Activated gamma-delta T cell treated with anti-CD3 and anti-CD28 coated beads, Interleukin-2, amount 50 U/mL, for 16 hours (primary cell): ENCODE data around the gene LGALS1.
A peak's percentile ranks its signal among the peaks of the same experiment; 100 is the strongest.
"Not testable (repeated sequence)": the region's sequence is repeated elsewhere in the genome, so short reads cannot be mapped to it uniquely, and the experiment has no call there.

Source experiments
- DNase-seq: peaks from one replicate; pipeline ENCODE4 v3.0.0-alpha.2; 2020; ENCODE audit warnings: low read depth

LGALS1 gene

GRCh38 chr22:37639070-37639760 lies 36.2 kb upstream of the LGALS1 start, which contains the start of gene SH3BP1:
TSS of gene SH3BP1 (plus strand) at chr22:37639669. CDS start at chr22:37639788, 119 bp downstream.
- peak; percentile 41 for DNase-seq

- DNase-seq = no peak
Observed at GRCh38 chr22:37639771-37640590, 35.5 kb upstream of the LGALS1 start.

GRCh38 chr22:37640591-37641560 lies 34.6 kb upstream of the LGALS1 start:
- DNase-seq = no peak

- DNase-seq = no peak
Observed at GRCh38 chr22:37641561-37641949, 33.9 kb upstream of the LGALS1 start.

- DNase-seq = peak; percentile 80
Observed at GRCh38 chr22:37643225-37643847, 32.1 kb upstream of the LGALS1 start.

- no peak for DNase-seq
Observed at GRCh38 chr22:37647317-37647716, 28.1 kb upstream of the LGALS1 start.

GRCh38 chr22:37647928-37648327 lies 27.5 kb upstream of the LGALS1 start:
- DNase-seq = no peak

GRCh38 chr22:37650463-37651136 lies 24.8 kb upstream of the LGALS1 start:
- no peak for DNase-seq

GRCh38 chr22:37654563-37655251 lies 20.7 kb upstream of the LGALS1 start:
- DNase-seq = no peak

- no peak for DNase-seq
Observed at GRCh38 chr22:37655252-37655563, 20.2 kb upstream of the LGALS1 start.

- not testable (repeated sequence) for DNase-seq
Observed at GRCh38 chr22:37656583-37656982, 18.9 kb upstream of the LGALS1 start.

- DNase-seq = no peak
Observed at GRCh38 chr22:37657590-37658132, 17.8 kb upstream of the LGALS1 start.

- peak; percentile 98 for DNase-seq
Observed at GRCh38 chr22:37658133-37659065, 17.0 kb upstream of the LGALS1 start, which contains the start of gene PDXP. TSS of gene PDXP (plus strand) at chr22:37658723. CDS start at chr22:37658783, 60 bp downstream.

- no peak for DNase-seq
Observed at GRCh38 chr22:37659066-37659896, 16.2 kb upstream of the LGALS1 start.

GRCh38 chr22:37659897-37660708 lies 15.3 kb upstream of the LGALS1 start:
- DNase-seq = no peak

GRCh38 chr22:37660709-37661045 lies 14.8 kb upstream of the LGALS1 start:
- DNase-seq = no peak

- no peak for DNase-seq
Observed at GRCh38 chr22:37661160-37661924, 14.1 kb upstream of the LGALS1 start.
